HuH-7.5 (cell line): ENCODE measurements around the gene FOXF1.
A peak's percentile ranks its signal among the peaks of the same experiment; 100 is the strongest.

Experiments used
- DNase-seq: peaks from one replicate; pipeline ENCODE4 v3.0.0; 2011; ENCODE audit warnings: low spot score

Gene FOXF1

GRCh38 chr16:86505185-86505898 is 5.0 kb upstream of the FOXF1 start:
- no peak for DNase-seq

DNA sequence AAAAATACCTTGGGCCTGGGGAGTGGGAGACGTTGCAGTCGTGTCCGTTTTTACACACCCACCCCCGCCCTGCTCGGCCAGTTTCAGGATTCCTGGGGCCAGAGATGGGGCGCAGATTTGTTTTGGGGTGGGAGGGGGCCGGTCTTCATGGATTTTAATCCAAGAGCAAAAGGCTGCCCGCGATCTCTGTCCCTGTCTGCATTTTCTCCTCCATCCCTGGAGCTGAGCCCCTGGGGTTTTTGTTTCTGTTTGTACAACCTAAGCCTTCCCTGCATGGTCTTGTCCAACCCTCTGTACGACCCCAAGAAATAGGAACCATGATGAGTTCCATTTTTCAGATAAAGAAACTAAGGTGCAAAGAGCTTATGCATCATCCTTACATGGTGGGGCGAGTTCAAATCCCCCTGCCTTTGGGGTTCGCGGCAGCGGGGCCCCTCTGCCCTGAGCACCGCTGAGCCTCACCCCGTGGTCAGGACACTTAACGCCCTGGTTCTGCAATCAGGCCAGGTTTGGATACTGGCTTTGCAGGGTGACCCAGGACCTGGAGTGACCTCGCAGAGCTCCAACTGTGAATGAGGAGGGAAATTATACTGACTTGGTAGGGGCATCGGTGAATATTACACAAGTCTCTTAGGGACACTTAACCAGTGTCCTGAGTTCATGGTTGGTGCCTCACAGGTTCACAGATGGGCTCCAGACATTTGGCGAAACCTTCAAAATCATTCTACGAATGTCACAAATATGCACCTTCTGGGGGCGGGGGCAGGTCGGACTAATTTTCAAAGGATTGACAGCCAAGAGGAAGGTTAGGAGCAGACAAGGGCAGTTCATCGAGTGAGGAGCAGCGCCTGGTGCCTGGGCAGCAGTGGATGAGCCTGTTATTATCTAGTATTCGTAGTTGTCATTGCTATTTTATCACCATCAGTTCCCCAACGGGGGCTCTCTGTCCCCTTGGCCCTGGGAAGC is 4.1 kb upstream of the FOXF1 start:
- DNase-seq: no peak

DNA sequence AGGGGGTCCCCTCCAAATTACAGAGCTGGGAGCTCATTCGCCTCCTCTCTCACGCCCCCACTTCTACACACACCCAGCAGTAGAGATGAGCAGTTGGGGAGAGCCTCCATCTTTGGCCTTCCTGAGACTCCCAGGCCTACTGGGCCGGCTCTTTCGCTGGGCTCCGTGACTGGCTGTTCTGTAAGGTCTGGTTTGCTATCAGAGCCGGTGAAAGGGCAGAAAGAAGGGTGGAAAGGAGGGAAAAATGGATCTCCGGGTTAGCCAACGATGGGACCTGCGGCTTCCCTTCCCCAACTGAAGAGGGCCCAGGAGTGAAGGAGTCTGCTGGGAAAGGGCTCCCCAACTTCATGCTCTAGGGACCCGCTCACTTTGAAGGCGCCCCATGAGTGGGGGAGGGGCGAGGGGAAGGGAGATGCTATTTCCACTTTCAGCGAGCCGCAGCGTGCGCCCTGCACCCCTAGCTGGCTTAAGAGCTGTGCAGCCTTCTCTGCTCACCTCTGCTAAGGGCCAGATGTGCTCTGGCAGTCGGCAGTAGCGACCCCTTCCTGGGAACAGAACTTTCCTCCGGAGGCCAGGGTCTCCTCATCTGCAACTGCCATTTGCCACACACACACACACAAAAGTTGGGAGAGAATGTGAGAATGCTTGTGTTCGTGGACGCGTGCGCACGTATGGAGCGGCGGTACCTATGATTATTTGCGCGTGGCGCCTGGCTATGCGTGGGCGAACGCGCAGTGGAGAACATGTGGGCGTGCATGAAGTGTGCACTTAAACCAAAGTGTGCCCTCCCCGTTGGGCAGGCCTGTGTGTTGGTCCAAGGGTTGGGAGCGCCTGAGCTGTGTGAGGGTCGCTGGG is 2.9 kb upstream of the FOXF1 start:
- no peak for DNase-seq

- DNase-seq: no peak
Measured at GRCh38 chr16:86508028-86508946, 2.0 kb upstream of the FOXF1 start.

GRCh38 chr16:86508947-86509758 is 1.2 kb upstream of the FOXF1 start:
- peak; percentile 77 for DNase-seq

DNA sequence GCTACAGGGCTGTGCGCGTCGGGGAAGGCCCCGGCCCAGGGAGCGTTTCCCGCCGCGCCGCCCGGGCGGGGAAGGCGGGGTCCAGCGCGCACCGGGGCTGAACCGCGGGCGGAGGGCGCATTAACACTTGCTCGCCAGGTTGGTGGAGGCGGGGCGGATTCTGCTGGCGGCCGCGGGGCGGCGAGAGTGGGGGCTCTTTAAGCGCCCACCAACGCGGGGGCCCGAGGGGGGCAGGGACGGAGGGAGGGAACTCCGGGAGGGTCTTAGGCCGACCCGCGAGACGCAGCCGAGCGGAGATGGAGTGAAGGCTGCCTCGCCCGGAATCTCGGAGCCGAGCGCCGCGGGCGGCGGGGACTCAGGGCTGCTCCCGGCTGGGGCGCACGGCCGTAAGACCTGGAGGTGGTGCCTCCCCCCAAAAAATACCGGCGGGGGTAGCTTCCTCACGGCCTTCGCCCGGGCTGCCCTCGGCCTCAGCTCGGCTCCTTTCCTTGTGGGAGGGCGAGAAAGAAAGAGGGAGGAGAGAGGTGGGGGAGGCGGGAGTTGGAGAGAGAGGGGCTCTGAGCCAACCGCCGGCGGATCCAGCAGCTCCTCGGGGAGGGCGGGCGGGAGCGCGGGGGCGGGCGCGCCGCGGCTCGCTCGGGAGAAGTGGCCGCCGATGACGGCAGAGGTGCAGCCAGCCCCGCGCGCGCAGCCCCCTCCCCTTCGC is 415 bp upstream of the FOXF1 start:
- DNase-seq: peak; percentile 60

DNA sequence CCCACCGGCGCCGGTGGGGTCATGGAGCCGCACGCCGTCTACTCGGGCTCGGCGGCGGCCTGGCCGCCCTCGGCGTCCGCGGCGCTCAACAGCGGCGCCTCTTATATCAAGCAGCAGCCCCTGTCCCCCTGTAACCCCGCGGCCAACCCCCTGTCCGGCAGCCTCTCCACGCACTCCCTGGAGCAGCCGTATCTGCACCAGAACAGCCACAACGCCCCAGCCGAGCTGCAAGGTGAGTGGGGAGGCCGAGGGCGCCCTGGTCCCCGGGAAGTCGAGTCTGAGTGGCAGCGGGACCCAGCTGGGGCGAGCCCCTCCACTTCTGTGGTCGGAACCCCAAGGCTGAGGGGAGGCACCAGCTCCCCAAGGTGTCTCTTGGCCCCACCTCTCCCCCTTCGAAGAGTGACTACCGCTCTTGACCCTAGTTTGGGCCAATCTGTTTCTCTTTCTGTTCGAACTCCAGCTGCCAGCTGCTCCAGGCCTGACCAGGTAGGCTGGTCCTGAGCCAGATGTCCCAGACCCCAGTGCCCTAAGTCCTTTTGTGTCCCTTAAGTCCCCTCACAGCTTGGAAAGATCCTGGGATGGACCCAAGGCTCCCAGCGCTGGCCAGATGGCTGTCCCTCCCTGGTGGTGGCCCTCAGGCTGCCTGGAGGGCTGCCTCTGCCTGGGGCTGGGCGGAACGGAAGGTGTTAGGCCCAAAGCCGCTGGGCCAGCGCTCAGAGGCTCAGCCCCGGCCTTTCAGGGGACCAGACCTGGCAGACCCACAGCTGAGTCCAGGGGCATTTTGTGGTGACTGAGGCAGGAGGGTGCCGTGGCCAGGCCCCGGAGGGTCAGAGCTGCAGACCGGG is 1.2 kb downstream of the FOXF1 start:
- no peak for DNase-seq

DNA sequence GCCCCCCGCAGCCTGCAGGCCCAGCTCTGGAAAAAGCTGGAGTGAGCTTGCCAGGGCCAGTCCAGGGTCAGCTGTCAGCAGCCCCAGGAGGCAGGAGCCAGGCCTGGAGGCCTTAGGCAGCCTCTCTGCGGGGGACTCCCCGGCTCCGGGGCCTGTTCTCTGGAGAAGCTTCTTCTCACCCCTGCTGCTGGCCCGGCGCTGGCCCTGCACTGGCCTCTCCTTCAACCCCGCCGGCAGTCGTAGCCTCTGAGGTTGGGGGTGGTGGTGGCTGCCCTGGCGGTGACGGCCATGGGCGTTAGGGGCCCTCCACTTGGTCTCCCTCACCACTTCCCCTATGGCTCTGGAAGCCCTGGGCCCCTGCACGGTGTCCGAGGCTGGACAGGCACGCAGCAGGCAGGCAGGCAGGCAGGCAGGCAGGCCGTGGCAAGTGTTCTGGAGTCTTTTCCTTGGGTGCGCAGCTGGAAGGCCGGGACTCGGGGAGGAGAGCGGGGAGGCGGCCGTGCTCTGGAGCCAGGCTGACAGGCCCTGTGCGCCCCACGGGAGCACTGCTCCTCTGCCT is 2.1 kb downstream of the FOXF1 start:
- DNase-seq: no peak

GRCh38 chr16:86512860-86513470 is 2.6 kb downstream of the FOXF1 start:
- no peak for DNase-seq

- DNase-seq: no peak
Measured at GRCh38 chr16:86513471-86514277, 3.3 kb downstream of the FOXF1 start.

DNA sequence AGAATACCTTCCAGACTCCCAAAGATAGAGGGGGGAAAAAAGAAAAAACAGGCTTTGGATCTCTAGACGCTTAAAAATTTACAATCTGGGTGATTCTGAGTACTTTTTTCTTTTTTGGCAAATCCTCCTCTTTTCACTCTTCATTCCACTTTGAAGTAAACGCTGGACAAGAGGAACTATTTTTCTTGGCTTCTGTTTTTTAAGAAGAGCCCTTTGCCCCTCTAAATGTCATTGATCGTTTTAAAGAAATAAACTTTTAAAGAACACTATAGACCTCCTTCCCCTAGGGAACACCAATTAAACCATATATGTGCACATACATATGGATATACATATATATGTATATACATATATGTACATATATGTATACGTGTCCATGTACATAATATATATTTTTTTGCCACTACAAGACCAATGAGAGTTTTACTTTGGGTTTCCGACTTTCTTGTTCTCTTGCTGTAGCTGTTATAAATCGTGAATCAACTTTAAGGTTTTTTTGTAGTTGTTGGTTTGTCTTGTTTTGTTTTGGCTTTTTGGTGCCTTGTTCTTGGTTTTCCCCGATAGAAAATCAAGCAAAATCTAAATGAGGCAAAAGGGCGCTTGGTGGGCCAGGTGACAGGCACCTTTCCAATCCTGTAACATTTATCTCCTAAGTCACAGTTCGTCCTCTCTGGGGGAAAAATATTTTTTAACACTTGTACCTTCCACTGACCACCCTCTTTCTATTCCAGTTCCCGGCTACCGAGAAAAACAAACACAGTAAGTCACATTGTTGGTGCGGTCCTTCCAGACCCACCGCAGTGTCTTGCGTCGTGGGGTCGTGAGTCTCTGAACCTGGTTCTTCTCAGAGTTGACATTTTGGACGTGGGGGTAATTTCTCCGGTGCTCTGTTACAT is 4.4 kb downstream of the FOXF1 start:
- no peak for DNase-seq

- no peak for DNase-seq
Measured at GRCh38 chr16:86515413-86515776, 5.1 kb downstream of the FOXF1 start.

GRCh38 chr16:86515777-86516622 is 5.7 kb downstream of the FOXF1 start:
- DNase-seq: no peak

GRCh38 chr16:86516623-86517003 is 6.3 kb downstream of the FOXF1 start:
- DNase-seq: no peak

GRCh38 chr16:86517033-86517432 is 6.7 kb downstream of the FOXF1 start:
- no peak for DNase-seq
